GM10266 (cell line): ENCODE results near the gene RCSD1.

Experiments used
- DNase-seq: peaks from one replicate; pipeline ENCODE4 v3.0.0; 2012; ENCODE audit errors: extremely low spot score
- CTCF ChIP-seq: IDR thresholded peaks from 2 replicates; pipeline ENCODE4 v1.5.1; 2012; ENCODE audit warnings: mild to moderate bottlenecking, low read depth; ENCODE audit not compliant: control insufficient read depth, insufficient read depth; ENCODE audit errors: missing control alignments

RCSD1 gene

GRCh38 chr1:167629681-167630567 is at the start of gene RCSD1:
Gene RCSD1 (plus strand): TSS chr1:167630232. CDS start chr1:167630424, 192 bp downstream.
- peak; percentile 84 for DNase-seq
- TF ChIP-seq CTCF, result no peak

- no peak for DNase-seq
- TF ChIP-seq CTCF, result no peak
Observed at GRCh38 chr1:167582064-167582463, 48.0 kb upstream of the RCSD1 start.

GRCh38 chr1:167582722-167583121 is 47.3 kb upstream of the RCSD1 start:
- no peak for DNase-seq
- TF ChIP-seq CTCF, result no peak

GRCh38 chr1:167584581-167584980 is 45.5 kb upstream of the RCSD1 start:
- no peak for TF ChIP-seq CTCF
- DNase-seq, result no peak

GRCh38 chr1:167587342-167587741 is 42.7 kb upstream of the RCSD1 start:
- no peak for DNase-seq
- no peak for TF ChIP-seq CTCF

- TF ChIP-seq CTCF, result no peak
- DNase-seq, result no peak
Observed at GRCh38 chr1:167587872-167588271, 42.2 kb upstream of the RCSD1 start.

GRCh38 chr1:167588361-167588760 is 41.7 kb upstream of the RCSD1 start:
- no peak for DNase-seq
- TF ChIP-seq CTCF, result no peak
